Measurements from ENCODE around the gene ADAR. TPM values are rescaled to one million over a fixed set of nuclear protein-coding genes. Genes with fewer than 3 reads are reported as not detected.

ADAR gene
- total RNA-seq, 1 donor from 2014 or later: 301 TPM

DNA sequence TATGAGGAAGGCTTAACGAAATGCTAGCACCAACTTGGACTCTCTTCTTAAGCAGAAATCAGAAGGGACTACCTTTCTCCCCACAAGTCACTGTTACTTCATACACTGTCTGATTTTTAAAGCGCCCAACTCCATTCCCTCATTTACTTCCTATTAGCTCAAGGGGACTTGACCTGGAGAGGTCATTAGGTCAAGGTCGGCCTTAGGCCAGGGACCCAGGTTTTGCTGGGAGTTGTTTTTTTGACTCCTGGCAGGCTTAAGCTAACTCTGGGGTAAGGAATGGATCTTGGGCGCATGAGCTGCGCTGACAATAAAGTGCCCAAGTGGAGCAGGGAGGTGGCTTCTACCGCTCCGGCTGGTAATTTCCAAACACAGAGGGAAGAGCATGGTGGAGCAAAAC, 16.8 kb downstream of the ADAR start:
- peak overlapping the region; percentile 34 for H3K27ac Mint-ChIP-seq
- no peaks in the 10 kb centered on the region for H3K27me3 Mint-ChIP-seq (ENCODE audit: insufficient read depth)
- H3K36me3 Mint-ChIP-seq (ENCODE audit: low read depth): peaks cover 74% of the 10 kb centered on the region
- intact Hi-C loops (cut with micrococcal nuclease): no loop called here
- no peak for DNase-seq (ENCODE audit: low spot score)
- H3K4me1 Mint-ChIP-seq (ENCODE audit: low read depth): peaks cover 25% of the 10 kb centered on the region
- H3K4me3 Mint-ChIP-seq: no peak overlapping the region
- H3K9me3 Mint-ChIP-seq: no peaks in the 10 kb centered on the region

DNA sequence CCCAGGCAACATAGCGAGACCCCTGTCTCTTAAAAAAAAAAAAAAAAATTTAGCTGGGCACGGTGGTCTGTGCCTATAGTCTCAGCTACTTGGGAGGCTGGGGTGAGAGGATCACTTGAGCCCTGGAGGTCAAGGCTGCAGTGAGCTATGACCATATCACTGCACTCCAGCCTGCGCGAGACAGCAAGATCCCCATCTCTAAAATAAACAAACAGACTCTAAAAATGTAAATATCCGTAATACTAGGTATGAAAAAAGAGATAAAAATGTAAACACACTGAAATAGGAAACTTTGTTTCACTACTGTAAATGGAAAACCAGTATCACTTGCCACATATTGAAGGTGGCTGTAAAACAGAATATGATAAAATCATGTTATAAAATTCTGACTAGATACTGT, 17.2 kb downstream of the ADAR start:
- Mint-ChIP-seq H3K27me3 (ENCODE audit: insufficient read depth) (no peaks in the 10 kb centered on the region), H3K4me1 (ENCODE audit: low read depth) (peaks cover 25% of the 10 kb centered on the region), H3K27ac (no peak overlapping the region), H3K4me3 (no peak overlapping the region), H3K36me3 (ENCODE audit: low read depth) (peaks cover 77% of the 10 kb centered on the region), H3K9me3 (no peaks in the 10 kb centered on the region)
- intact Hi-C loops (cut with micrococcal nuclease): no loop called here
- no peak for DNase-seq (ENCODE audit: low spot score)

DNA sequence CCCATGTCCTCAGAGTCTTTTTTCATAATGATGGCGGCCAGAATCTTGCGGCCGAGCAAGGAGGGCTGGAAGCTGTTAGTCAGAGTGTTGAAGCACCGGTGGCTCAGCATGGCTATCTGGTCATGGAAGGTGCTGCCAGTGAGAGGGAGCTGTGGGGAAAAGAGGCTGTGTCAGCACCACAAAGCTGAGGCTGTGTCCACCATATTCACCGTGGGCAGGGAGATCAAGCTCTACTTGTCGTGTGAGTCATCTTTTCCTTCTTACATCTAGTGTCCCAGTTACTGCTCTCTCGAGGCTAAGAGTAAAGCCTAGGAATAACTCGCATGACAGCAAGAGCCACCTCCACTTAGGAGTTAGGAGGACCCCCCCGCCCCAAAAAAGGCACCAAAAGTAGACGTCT, 18.2 kb downstream of the ADAR start:
- no peak for DNase-seq (ENCODE audit: low spot score)
- intact Hi-C loops (cut with micrococcal nuclease): no loop called here
- Mint-ChIP-seq H3K27ac (peak overlapping the region; percentile 71), H3K4me3 (no peak overlapping the region), H3K27me3 (ENCODE audit: insufficient read depth) (no peaks in the 10 kb centered on the region), H3K36me3 (ENCODE audit: low read depth) (peaks cover 81% of the 10 kb centered on the region), H3K4me1 (ENCODE audit: low read depth) (peaks cover 25% of the 10 kb centered on the region), H3K9me3 (no peaks in the 10 kb centered on the region)

DNA sequence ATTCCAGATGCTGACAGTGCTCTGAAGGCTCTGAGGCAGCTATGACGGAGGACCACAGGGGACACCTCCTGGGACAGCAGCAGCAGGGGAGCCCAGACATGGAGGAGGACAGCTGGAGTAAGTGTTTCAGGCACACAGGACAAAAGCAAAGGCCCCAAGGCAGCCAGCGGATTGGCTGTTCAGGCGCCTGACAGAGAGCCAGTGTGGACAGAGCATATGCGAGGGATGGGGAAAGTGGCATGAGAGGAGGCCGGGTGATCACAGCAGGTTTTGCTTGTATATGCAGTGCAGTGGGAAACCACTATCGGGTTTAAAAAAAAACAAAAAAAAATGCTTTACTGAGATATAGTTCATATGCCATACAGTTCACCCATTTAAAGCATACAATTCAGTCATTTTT, 21.3 kb downstream of the ADAR start:
- Mint-ChIP-seq H3K27me3 (ENCODE audit: insufficient read depth) (no peaks in the 10 kb centered on the region), H3K27ac (no peak overlapping the region), H3K36me3 (ENCODE audit: low read depth) (peaks cover 80% of the 10 kb centered on the region), H3K9me3 (no peaks in the 10 kb centered on the region), H3K4me1 (ENCODE audit: low read depth) (peaks cover 14% of the 10 kb centered on the region), H3K4me3 (no peak overlapping the region)
- no peak for DNase-seq (ENCODE audit: low spot score)
- intact Hi-C loops (cut with micrococcal nuclease): no loop called here

DNA sequence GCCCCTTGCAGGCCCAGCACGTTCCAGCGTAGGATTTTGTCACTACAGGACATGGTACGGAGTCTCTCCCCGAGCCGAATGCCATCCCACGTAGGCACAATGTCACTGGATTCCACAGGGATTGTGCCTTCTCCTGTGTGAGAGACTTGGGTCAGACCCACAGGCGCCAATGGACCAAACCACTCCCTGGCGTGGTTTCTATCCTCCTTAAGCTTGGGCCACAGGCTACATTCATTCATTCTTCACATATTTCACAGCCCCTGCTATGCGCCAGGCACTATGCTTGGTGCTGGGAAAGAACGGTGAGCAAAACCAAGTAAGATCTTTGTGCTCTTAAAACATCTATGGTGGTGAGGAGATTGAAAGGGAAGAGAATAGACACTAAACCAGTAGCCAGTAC, 21.8 kb downstream of the ADAR start:
- Mint-ChIP-seq H3K9me3 (no peaks in the 10 kb centered on the region), H3K4me3 (no peak overlapping the region), H3K4me1 (ENCODE audit: low read depth) (peaks cover 14% of the 10 kb centered on the region), H3K27ac (no peak overlapping the region), H3K36me3 (ENCODE audit: low read depth) (peaks cover 78% of the 10 kb centered on the region), H3K27me3 (ENCODE audit: insufficient read depth) (no peaks in the 10 kb centered on the region)
- intact Hi-C loops (cut with micrococcal nuclease): no loop called here
- no peak for DNase-seq (ENCODE audit: low spot score)

DNA sequence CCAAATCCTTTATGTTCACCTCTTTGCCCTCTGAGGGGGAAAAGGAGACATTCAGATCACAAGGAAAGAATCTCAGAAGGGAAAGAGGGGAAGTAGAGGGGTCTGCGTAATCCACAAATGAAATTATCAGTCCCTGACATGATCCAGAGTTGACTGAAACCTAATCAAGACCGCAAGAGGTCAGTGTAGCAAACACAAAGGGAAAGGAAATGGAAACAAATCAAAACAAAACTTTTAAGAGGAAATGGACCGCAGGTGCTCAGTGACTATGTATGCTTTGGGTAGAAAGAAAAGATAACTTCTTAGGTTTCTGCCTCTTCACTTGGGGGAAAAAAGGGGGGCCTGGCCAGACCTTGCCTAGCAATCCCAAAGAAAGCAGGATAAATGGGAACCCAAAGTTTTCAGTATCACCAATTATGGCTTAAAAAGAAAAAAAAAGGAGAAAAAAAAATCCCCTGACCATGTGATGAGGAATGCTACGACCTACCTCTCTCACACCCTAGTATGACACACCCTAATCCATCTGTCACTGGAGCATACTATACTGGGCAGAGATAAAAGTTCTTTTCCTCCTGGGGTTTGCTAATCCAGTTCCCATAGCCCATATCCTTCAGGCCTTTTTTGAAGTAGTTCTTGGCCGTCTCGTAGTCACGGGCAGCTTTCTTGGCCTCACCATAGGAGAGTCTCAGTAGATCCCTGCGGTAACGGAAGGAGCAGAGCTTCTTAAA, 23.6 kb downstream of the ADAR start:
- H3K36me3 Mint-ChIP-seq (ENCODE audit: low read depth): peaks cover 70% of the 10 kb centered on the region
- intact Hi-C loops (cut with micrococcal nuclease): no loop called here
- DNase-seq (ENCODE audit: low spot score): no peak
- H3K4me1 Mint-ChIP-seq (ENCODE audit: low read depth): peaks cover 6% of the 10 kb centered on the region
- H3K4me3 Mint-ChIP-seq: no peak overlapping the region
- H3K9me3 Mint-ChIP-seq: no peaks in the 10 kb centered on the region
- H3K27me3 Mint-ChIP-seq (ENCODE audit: insufficient read depth): no peaks in the 10 kb centered on the region
- no peak overlapping the region for H3K27ac Mint-ChIP-seq

DNA sequence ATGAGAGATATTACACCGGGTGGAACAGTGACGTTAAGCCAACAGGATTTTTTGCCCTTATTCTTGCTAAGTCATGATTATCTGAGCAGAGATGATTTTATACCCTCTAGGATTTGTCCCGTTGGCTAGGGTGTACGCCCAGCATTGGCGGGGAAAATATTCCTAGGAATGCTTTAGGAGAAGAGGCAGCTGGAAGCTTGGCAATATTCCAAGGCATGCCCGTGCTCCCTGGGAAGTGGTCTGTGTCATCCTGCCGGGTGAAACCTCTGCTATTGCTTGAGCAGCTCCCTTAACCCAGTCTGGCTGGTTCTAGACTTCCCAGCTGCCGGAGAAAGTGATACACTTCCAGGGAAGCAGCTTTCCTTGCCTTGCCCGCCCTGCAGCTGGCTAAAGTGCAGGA, 24.2 kb downstream of the ADAR start:
- no peak overlapping the region for H3K27ac Mint-ChIP-seq
- no peak overlapping the region for H3K4me3 Mint-ChIP-seq
- intact Hi-C loops (cut with micrococcal nuclease): no loop called here
- H3K27me3 Mint-ChIP-seq (ENCODE audit: insufficient read depth): no peaks in the 10 kb centered on the region
- H3K4me1 Mint-ChIP-seq (ENCODE audit: low read depth): peaks cover 3% of the 10 kb centered on the region
- DNase-seq (ENCODE audit: low spot score): no peak
- no peaks in the 10 kb centered on the region for H3K9me3 Mint-ChIP-seq
- peaks cover 67% of the 10 kb centered on the region for H3K36me3 Mint-ChIP-seq (ENCODE audit: low read depth)

DNA sequence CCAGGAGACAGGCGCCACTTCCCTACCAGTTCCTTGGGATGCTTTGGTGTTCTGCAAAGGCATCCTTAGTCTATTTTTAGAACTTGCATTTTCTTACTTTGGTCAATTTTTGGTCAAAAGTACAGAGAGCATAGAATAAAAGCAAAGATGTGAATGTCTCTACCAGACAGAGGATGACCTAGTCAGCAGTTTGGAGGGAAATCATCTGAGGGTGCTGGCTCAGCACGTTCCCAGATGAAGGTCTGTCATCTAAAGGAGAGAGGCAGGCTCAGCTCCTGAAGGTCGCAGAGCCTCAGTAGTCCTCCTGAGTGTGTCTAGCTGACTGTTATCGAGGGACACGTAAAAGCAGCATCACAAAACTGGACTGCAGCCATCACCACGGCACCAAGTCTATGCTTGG, 25.1 kb downstream of the ADAR start:
- H3K36me3 Mint-ChIP-seq (ENCODE audit: low read depth): peaks cover 63% of the 10 kb centered on the region
- DNase-seq (ENCODE audit: low spot score): no peak
- no peak overlapping the region for H3K4me3 Mint-ChIP-seq
- no peaks in the 10 kb centered on the region for H3K4me1 Mint-ChIP-seq (ENCODE audit: low read depth)
- H3K9me3 Mint-ChIP-seq: no peaks in the 10 kb centered on the region
- intact Hi-C loops (cut with micrococcal nuclease): no loop called here
- H3K27ac Mint-ChIP-seq: no peak overlapping the region
- no peaks in the 10 kb centered on the region for H3K27me3 Mint-ChIP-seq (ENCODE audit: insufficient read depth)

DNA sequence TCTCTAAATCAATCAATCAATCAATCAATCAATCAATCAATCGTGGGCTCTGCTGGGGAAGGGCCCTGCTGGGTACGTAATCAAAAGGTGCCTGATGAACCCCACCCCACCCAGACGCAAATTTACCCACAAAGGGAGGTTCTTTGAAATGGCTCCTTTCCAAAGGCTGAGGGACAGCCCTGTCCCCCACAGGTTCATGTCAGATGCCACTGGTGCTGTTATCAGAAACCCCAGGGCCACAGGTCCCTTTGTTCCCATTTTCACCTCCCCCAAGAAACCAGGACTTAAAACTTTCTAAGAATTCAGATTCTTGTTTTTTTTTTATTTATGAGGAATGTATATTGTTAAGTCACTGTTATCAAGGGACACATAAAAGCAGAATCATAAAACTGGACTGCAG, 26.2 kb downstream of the ADAR start:
- H3K4me3 Mint-ChIP-seq: no peak overlapping the region
- no peak for DNase-seq (ENCODE audit: low spot score)
- intact Hi-C loops (cut with micrococcal nuclease): no loop called here
- H3K36me3 Mint-ChIP-seq (ENCODE audit: low read depth): peaks cover 55% of the 10 kb centered on the region
- no peaks in the 10 kb centered on the region for H3K9me3 Mint-ChIP-seq
- no peaks in the 10 kb centered on the region for H3K27me3 Mint-ChIP-seq (ENCODE audit: insufficient read depth)
- H3K27ac Mint-ChIP-seq: no peak overlapping the region
- no peaks in the 10 kb centered on the region for H3K4me1 Mint-ChIP-seq (ENCODE audit: low read depth)

DNA sequence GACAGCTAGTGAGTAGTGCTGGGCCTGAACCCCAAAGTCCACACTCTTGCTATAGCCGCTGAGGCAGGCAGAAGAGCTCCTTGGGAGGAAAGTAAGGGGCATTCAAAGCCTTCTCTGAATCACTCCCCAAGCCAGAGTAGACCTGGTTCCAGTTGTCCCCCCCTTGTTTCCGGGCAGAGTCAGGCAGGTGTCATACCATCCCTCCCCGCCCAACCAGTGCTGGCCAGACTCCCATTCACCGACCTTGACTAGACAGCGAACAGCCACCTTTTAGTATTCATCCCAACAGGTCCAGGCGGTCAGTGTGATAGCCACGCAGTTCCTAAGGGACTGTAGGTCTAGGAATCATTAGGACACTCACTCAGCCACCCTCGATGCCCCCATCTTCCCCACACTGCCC, 28.6 kb downstream of the ADAR start:
- Mint-ChIP-seq H3K4me3 (no peak overlapping the region), H3K27me3 (ENCODE audit: insufficient read depth) (no peaks in the 10 kb centered on the region), H3K9me3 (no peaks in the 10 kb centered on the region), H3K36me3 (ENCODE audit: low read depth) (peaks cover 36% of the 10 kb centered on the region), H3K4me1 (ENCODE audit: low read depth) (no peaks in the 10 kb centered on the region), H3K27ac (peak overlapping the region; percentile 43)
- DNase-seq (ENCODE audit: low spot score): no peak
- intact Hi-C loops (cut with micrococcal nuclease): no loop called here

DNA sequence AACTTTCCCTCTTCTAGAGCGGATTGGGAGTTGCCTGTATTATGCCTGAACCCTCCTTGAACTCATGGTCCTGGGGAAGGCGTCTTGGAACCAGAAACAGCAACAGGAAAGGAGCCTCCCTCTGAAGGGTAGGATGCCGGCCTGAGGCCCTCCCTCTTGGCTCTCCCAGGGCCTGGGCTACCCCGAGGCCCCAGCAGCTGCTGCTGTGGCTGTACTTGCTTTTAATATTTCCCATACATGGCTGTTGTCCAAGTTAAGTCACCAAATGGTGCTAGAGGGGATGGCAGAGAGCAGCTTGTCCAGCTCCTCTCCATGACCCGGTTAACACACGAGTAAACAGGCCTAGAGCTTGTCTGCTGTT, 29.9 kb downstream of the ADAR start:
- Mint-ChIP-seq H3K27me3 (ENCODE audit: insufficient read depth) (no peaks in the 10 kb centered on the region), H3K9me3 (no peaks in the 10 kb centered on the region), H3K27ac (no peak overlapping the region), H3K4me1 (ENCODE audit: low read depth) (no peaks in the 10 kb centered on the region), H3K4me3 (no peak overlapping the region), H3K36me3 (ENCODE audit: low read depth) (peaks cover 25% of the 10 kb centered on the region)
- DNase-seq (ENCODE audit: low spot score): no peak
- intact Hi-C loops (cut with micrococcal nuclease): no loop called here

DNA sequence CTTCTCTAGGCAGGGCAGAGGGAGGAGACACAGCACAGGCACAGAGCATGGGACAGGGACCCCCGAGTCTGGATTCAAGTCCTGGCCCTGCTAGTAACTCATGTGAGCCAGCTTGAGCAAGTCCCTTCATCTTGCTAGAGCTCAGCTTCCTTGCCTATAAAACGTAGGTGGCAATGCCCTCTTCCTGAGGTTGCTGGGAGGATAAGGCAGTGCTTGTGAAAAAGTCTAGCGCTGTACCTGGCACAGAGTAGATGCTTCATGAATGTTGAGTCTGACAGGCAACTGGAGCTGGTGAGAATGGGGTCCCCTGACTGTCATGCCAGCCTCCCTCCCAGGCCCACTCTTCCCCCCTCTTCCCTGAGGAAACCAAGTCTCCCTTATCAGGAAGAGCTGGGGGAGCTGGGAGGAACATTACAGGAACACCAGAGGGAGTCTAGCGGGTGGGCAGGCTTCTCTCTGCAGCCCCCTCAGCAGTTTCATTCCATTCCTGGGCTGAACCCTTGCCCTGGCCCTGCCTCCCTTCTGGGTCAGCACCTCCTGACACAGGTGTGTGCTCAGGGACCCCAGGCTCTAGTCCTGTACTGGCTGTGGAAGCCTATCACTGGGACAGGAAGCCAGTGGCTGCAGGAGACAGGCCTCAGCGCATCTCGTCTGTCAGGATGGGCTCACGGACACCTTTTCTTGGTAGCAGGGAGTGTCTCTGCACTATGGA, 30.5 kb downstream of the ADAR start:
- Mint-ChIP-seq H3K9me3 (no peaks in the 10 kb centered on the region), H3K4me1 (ENCODE audit: low read depth) (no peaks in the 10 kb centered on the region), H3K27me3 (ENCODE audit: insufficient read depth) (no peaks in the 10 kb centered on the region), H3K4me3 (no peak overlapping the region), H3K36me3 (ENCODE audit: low read depth) (peaks cover 25% of the 10 kb centered on the region), H3K27ac (no peak overlapping the region)
- no peak for DNase-seq (ENCODE audit: low spot score)
- intact Hi-C loops (cut with micrococcal nuclease): no loop called here

DNA sequence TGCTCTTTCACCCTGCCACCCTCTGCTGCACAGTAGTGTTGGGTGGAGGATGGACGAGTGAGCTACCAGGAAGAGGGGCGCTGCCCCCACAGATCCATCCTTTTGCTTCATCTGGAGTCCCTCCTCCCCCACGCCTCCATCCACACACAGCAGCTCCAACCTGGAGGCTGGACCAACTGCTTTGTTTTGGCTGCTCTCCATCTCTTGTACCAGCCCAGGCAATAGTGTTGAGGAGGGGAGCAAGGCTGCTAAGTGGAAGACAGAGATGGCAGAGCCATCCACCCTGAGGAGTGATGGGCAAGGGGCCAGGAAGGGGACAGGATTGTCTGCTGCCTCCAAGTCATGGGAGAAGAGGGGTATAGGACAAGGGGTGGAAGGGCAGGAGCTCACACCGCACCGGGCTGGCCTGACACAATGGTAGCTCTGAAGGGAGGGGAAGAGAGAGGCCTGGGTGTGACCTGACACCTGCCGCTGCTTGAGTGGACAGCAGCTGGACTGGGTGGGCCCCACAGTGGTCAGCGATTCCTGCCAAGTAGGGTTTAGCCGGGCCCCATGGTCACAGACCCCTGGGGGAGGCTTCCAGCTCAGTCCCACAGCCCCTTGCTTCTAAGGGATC, 31.9 kb downstream of the ADAR start:
- Mint-ChIP-seq H3K36me3 (ENCODE audit: low read depth) (peaks cover 20% of the 10 kb centered on the region), H3K27ac (peak overlapping the region; percentile 47), H3K4me3 (no peak overlapping the region), H3K4me1 (ENCODE audit: low read depth) (no peaks in the 10 kb centered on the region), H3K9me3 (no peaks in the 10 kb centered on the region), H3K27me3 (ENCODE audit: insufficient read depth) (no peaks in the 10 kb centered on the region)
- intact Hi-C loops (cut with micrococcal nuclease): no loop called here
- DNase-seq (ENCODE audit: low spot score): no peak

Measured in activated T-helper 1 cell treated with anti-CD3 and anti-CD28 coated beads, Interleukin-12 subunit alpha, Interleukin-12 subunit beta, Interleukin-2, Interleukin-4 antibody, amounts not matched to agents 30 ng/mL and 10 ng/mL and 1 ng/mL, durations not matched to agents 14 hours and 24 hours and 36 hours (primary cell).